PC-9 (cell line): ENCODE data around the gene EEF1AKMT3. TPM values are rescaled to one million over a fixed set of nuclear protein-coding genes. Genes with fewer than 3 reads are reported as not detected.

ENCODE experiments used
- BruUV-seq: library from RNA; stranded (reverse); fragments of 400-500 nt; replicated peaks from 2 replicates; lab custom pipeline; 2021; lab: Mats Ljungman, UMichigan
- CTCF ChIA-PET: fragments of 300-600 bp; sonication (Branson Sonifier 250); formaldehyde crosslinking; loops from one replicate; lab custom pipeline; 2022; ENCODE audit warnings: antibody characterized with exemption; lab: Charles Lee
- POLR2A ChIA-PET: fragments of 300-600 bp; sonication (Branson Sonifier 250); formaldehyde crosslinking; loops from one replicate; lab custom pipeline; 2022; ENCODE audit warnings: antibody characterized with exemption; ENCODE audit not compliant: unreplicated experiment; lab: Charles Lee
- DNase-seq, 2 experiments: peaks; one replicate each; pipeline versions ENCODE4 v3.0.0 to v3.0.0-alpha.2; 2015 to 2022; ENCODE audit warnings: mixed read lengths in 1 of 2
- H2AFZ ChIP-seq: fragments of 200-600 bp; sonication (generic); 2 replicates; pipeline ENCODE4 v1.8.1; 2017; ENCODE audit warnings: antibody characterized with exemption
- H3F3A ChIP-seq: fragments of 200-600 bp; sonication (generic); 2 replicates; pipeline ENCODE4 v1.8.1; 2017; ENCODE audit warnings: antibody characterized with exemption, mild to moderate bottlenecking, low read depth; ENCODE audit not compliant: insufficient read depth
- H3K27ac ChIP-seq: fragments of 200-600 bp; sonication (generic); 2 replicates; pipeline ENCODE4 v1.6.1; 2016; ENCODE audit warnings: mixed run types
- H3K27me3 ChIP-seq: fragments of 200-600 bp; sonication (generic); 2 replicates; pipeline ENCODE4 v1.6.1; 2016; ENCODE audit warnings: low read depth, mixed run types; ENCODE audit not compliant: insufficient read depth
- H3K36me3 ChIP-seq: fragments of 200-600 bp; sonication (generic); 2 replicates; pipeline ENCODE4 v1.6.1; 2016; ENCODE audit warnings: low read depth, mixed run types
- H3K4me1 ChIP-seq: fragments of 200-600 bp; sonication (generic); replicated peaks from 2 replicates; pipeline ENCODE4 v1.6.1; 2016; ENCODE audit warnings: mixed run types; ENCODE audit not compliant: insufficient read depth
- H3K4me2 ChIP-seq: fragments of 200-600 bp; sonication (generic); 2 replicates; pipeline ENCODE4 v1.6.1; 2017; ENCODE audit warnings: mixed run types
- H3K4me3 ChIP-seq: fragments of 200-600 bp; sonication (generic); 2 replicates; pipeline ENCODE4 v1.6.1; 2016; ENCODE audit warnings: mixed run types
- H3K79me2 ChIP-seq: fragments of 200-600 bp; sonication (generic); 2 replicates; pipeline ENCODE4 v1.6.1; 2017; ENCODE audit warnings: low read depth, mixed run types
- H3K9me2 ChIP-seq: fragments of 200-600 bp; sonication (generic); 2 replicates; pipeline ENCODE4 v1.8.1; 2017; ENCODE audit warnings: mild to moderate bottlenecking; ENCODE audit not compliant: insufficient read depth
- H3K9me3 ChIP-seq: fragments of 200-600 bp; sonication (generic); 2 replicates; pipeline ENCODE4 v1.8.1; 2016; ENCODE audit warnings: low read depth; ENCODE audit not compliant: insufficient read depth
- H4K20me1 ChIP-seq: fragments of 200-600 bp; sonication (generic); 2 replicates; pipeline ENCODE4 v1.8.1; 2017; ENCODE audit not compliant: insufficient read depth
- CTCF ChIP-seq: fragments of 200-600 bp; sonication (generic); conservative IDR thresholded peaks from 2 replicates; pipeline ENCODE4 v1.6.1; 2017; ENCODE audit warnings: mixed run types, antibody characterized with exemption, mild to moderate bottlenecking, moderate library complexity
- EZH2 ChIP-seq: fragments of 200-600 bp; sonication (generic); IDR thresholded peaks from 2 replicates; pipeline ENCODE4 v1.8.0; 2017; ENCODE audit warnings: antibody characterized with exemption, low read depth
- intact Hi-C: fragments of 100-400 bp; cut with micrococcal nuclease; formaldehyde crosslinking; loops from one replicate; pipeline ENCODE4 v1.10.0; 2022; ENCODE audit not compliant: unreplicated experiment
- total RNA-seq: library from RNA; stranded (reverse); gene quantifications from 2 replicates; pipeline ENCODE4 v1.2.3, GENCODE V29; 2021

EEF1AKMT3 gene
- total RNA-seq, 1 experiment from 2014 or later, result 13.1 TPM

DNA sequence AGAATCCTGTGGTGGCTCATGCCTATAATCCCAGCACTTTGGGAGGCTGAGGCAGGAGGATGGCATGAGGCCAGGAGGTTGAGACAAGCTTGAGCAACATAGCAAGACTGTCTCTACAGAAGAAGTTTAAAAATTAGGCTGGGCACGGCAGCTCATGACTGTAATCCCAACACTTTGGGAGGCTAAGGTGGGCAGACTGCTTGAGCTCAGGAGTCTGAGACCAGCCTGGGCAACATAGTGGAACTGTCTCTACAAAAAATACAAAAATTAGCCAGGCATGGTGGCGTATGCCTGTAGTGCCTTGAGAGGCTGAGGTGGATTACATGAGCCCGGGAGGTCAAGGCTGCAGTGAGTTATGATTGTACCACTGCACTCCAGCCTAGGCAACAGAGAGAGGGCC lies 4.5 kb upstream of the EEF1AKMT3 start:
- intact Hi-C loops, result no loop called here
- Histone ChIP-seq H3K4me2 (no peak overlapping the region), H3F3A (peaks cover 7% of the 10 kb centered on the region; the same call in 1 of the 2 replicates), H4K20me1 (no peaks in the 10 kb centered on the region; the same call in 1 of the 2 replicates), H3K27ac (no peak overlapping the region), H3K36me3 (no peaks in the 10 kb centered on the region), H3K4me1 (no peaks in the 10 kb centered on the region; the same call in 1 of the 2 replicates), H3K4me3 (no peak overlapping the region), H3K9me2 (no peaks in the 10 kb centered on the region), H3K9me3 (no peaks in the 10 kb centered on the region), H3K79me2 (peaks cover 11% of the 10 kb centered on the region; the same call in 1 of the 2 replicates), H2AFZ (no peak overlapping the region), H3K27me3 (peaks cover 33% of the 10 kb centered on the region)
- no peak for DNase-seq
- BruUV-seq, result no TSS peak
- CTCF ChIA-PET, result no interaction called here
- TF ChIP-seq CTCF (no peak), EZH2 (no peak)
- POLR2A ChIA-PET, result interaction anchor here (0.5 kb wide), 1 partner anchor 23 kb away, joined by 15 read pairs; the partner anchor contains the start of gene TSPAN31

GRCh38 chr12:57769594-57769993 lies 2.8 kb upstream of the EEF1AKMT3 start:
- H3F3A ChIP-seq, result peaks cover 7% of the 10 kb centered on the region; the same call in 1 of the 2 replicates
- DNase-seq, result no peak
- H2AFZ ChIP-seq, result no peak overlapping the region
- H3K4me2 ChIP-seq, result no peak overlapping the region
- no peaks in the 10 kb centered on the region for H3K9me3 ChIP-seq
- H3K4me3 ChIP-seq, result no peak overlapping the region
- ChIA-PET CTCF (no interaction called here), POLR2A (no interaction called here)
- H3K9me2 ChIP-seq, result no peaks in the 10 kb centered on the region
- no peaks in the 10 kb centered on the region; the same call in 1 of the 2 replicates for H4K20me1 ChIP-seq
- H3K27me3 ChIP-seq, result peaks cover 21% of the 10 kb centered on the region
- TF ChIP-seq EZH2 (no peak), CTCF (no peak)
- intact Hi-C loops, result no loop called here
- peaks cover 19% of the 10 kb centered on the region for H3K79me2 ChIP-seq
- peaks cover 8% of the 10 kb centered on the region; the same call in 1 of the 2 replicates for H3K4me1 ChIP-seq
- no peak overlapping the region for H3K27ac ChIP-seq
- no peaks in the 10 kb centered on the region for H3K36me3 ChIP-seq
- BruUV-seq, result no TSS peak

GRCh38 chr12:57770734-57771133 lies 1.7 kb upstream of the EEF1AKMT3 start:
- intact Hi-C loops, result no loop called here
- ChIA-PET POLR2A (interaction anchor here (0.6 kb wide), 1 partner anchor 26 kb away, joined by 7 read pairs; the partner anchor contains the start of gene TSPAN31), CTCF (no interaction called here)
- peaks cover 19% of the 10 kb centered on the region for H3K79me2 ChIP-seq
- H3K4me1 ChIP-seq, result peaks cover 8% of the 10 kb centered on the region; the same call in 1 of the 2 replicates
- no peaks in the 10 kb centered on the region for H3K36me3 ChIP-seq
- BruUV-seq, result no TSS peak
- TF ChIP-seq EZH2 (no peak), CTCF (no peak)
- no peak overlapping the region for H2AFZ ChIP-seq
- H3K4me3 ChIP-seq, result peak overlapping the region; percentile 68; the same call in 1 of the 2 replicates
- peaks cover 7% of the 10 kb centered on the region; the same call in 1 of the 2 replicates for H3F3A ChIP-seq
- no peaks in the 10 kb centered on the region for H3K9me3 ChIP-seq
- no peaks in the 10 kb centered on the region; the same call in 1 of the 2 replicates for H4K20me1 ChIP-seq
- peaks cover 10% of the 10 kb centered on the region for H3K27me3 ChIP-seq
- peak overlapping the region; percentile 84 for H3K4me2 ChIP-seq
- no peak overlapping the region for H3K27ac ChIP-seq
- no peak for DNase-seq
- H3K9me2 ChIP-seq, result no peaks in the 10 kb centered on the region
